ENCODE measurements around the gene S100A6.
A peak's percentile ranks its signal among the peaks of the same experiment; 100 is the strongest.

Gene S100A6

DNA sequence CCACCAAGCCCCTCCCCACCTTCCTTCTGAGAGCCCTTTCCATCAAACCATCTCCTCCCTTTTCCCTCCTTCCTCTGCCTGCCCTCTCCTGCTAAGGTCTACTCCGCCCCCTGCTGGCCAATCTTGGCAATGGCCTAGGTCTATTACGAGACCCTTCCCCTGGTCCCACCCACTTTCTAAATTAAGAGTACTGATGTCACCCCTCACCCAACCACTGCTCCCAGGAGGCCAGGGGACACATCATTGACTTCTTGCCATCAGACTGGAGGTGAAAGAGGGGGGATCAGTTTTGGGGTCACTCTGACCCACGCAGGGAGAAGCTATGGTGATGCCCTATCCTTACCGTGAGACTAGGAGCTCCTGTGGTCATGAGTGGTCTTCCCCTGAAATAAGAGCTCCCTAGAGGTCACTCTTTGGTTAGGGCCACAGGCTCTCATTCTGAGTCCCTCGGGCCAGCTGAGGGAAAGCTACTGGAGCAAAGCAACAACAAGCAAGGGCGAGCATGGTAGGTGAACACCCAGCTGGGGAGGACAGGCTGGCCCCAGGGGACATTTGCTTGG lies 40.7 kb downstream of the S100A6 start:
- TF ChIP-seq, protein P1, sequence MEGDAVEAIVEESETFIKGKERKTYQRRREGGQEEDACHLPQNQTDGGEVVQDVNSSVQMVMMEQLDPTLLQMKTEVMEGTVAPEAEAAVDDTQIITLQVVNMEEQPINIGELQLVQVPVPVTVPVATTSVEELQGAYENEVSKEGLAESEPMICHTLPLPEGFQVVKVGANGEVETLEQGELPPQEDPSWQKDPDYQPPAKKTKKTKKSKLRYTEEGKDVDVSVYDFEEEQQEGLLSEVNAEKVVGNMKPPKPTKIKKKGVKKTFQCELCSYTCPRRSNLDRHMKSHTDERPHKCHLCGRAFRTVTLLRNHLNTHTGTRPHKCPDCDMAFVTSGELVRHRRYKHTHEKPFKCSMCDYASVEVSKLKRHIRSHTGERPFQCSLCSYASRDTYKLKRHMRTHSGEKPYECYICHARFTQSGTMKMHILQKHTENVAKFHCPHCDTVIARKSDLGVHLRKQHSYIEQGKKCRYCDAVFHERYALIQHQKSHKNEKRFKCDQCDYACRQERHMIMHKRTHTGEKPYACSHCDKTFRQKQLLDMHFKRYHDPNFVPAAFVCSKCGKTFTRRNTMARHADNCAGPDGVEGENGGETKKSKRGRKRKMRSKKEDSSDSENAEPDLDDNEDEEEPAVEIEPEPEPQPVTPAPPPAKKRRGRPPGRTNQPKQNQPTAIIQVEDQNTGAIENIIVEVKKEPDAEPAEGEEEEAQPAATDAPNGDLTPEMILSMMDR (conservative IDR thresholded peaks at IDR 0.05; ENCODE audit: low read depth, low read length), result peak; percentile 98
- DNase-seq (ENCODE audit: low read depth), result peak; percentile 73
- H3K4me3 ChIP-seq (ENCODE audit: low read depth, low read length), result no peak overlapping the region

DNA sequence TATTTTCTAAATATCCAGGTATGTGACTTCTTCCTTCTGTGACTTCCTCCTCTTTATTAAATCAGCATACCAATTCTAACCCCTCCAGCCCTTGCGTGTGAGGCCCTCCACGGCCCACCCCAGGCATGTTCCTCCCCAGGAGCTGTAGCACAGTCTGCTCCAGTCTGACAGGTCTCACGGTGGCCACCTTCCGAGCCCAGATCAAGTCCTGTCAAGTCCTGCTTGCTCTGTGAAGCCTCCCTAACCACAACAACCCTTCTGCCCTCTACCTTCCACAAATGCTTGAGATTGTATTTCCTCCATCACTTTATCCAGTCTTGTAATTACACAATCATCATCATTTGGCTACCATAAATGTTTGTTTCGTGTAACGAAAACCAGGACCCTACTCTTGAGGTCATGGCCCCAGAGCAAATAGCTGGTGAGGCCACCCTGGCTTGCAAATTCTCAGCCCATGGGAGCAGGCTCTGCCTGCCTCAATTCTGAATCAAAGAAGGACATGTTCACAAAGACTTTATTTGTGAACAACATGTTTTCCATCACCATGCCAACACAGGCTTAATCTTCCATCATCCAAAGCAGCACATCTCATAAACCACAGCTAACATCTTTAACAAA lies 42.3 kb downstream of the S100A6 start:
- DNase-seq (ENCODE audit: low read depth), result no peak
- TF ChIP-seq, protein P1 (conservative IDR thresholded peaks at IDR 0.05; ENCODE audit: low read depth, low read length), result no peak
- H3K4me3 ChIP-seq (ENCODE audit: low read depth, low read length), result no peak overlapping the region

DNA sequence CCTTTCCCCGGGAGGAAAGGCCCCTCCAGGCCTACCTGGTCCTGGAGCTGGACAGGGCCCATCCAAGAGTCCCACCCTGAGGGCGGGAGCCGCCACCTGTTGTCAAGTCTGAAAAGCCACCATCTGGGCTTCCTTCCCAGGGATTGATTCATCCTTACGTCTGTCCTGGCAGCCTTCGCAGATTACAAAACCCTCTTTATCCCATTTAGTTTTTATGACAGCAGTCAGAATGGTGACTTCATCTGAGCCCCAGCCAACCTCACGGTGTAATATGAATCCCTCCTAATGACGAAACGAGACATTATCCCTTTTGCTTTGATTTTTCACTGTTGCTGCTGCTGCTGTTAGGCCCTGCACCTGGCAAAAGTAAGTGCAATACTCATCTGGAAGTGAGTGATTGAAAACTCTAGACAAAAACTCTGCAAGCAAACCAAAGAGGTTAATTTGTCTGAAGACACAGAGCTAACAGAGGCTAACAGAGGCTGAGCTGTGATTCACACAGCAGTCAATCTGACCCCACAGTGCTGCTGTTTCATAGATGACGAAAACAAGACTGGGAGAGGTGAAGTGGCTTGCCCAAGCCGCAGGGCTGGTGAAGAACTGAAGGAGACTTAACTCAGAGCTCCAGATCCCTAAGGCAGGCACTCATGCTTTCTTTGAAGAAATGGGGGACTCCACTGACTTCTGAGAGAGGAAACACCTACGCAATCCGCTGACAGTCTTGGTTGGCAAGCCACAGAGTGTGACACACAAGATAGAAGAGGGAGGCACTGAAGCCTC lies 45.3 kb downstream of the S100A6 start:
- TF ChIP-seq, protein P1 (conservative IDR thresholded peaks at IDR 0.05; ENCODE audit: low read depth, low read length), result peak; percentile 10
- peak; percentile 88 for DNase-seq (ENCODE audit: low read depth)
- no peak overlapping the region for H3K4me3 ChIP-seq (ENCODE audit: low read depth, low read length)

DNA sequence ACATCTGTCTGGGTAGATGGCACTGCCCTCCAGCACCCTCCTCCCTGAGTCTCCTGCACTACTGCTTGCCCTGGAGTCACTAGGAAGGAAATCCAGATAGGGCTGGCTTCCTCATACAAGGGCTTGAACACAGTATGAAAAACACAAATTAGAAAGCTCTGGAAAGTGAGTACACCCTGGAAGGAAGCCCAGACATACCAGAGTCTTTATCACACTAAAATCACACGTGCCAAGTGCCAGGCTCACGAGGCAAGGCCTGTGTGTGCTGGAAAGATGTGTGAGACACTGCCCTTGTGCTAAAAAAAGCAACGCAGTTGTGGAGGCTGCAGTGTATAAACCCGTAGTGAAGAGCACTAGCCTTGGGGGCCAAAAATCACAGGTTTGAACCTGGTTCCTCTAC lies 47.1 kb downstream of the S100A6 start:
- TF ChIP-seq, protein P1 (conservative IDR thresholded peaks at IDR 0.05; ENCODE audit: low read depth, low read length), result no peak
- H3K4me3 ChIP-seq (ENCODE audit: low read depth, low read length), result no peak overlapping the region
- no peak for DNase-seq (ENCODE audit: low read depth)

DNA sequence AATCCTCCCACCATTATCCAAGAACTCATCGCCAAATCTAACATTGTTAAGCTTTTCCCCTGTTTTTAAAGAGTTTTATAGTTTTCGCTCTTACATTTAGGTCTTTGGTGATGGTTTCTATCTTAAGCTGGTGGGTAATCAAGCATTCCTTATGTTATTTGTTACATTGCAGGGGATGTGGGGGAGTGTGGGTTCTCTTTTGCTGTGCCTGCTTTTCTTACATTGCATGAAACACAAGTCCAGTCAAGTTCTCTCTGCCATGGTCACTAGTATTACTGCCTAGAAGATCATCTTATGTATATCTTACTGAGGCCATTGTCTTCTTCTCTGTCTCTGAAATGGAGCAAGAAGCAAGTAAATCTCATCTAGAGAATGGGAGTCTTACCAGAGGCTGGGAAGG lies 48.1 kb downstream of the S100A6 start:
- no peak for DNase-seq (ENCODE audit: low read depth)
- H3K4me3 ChIP-seq (ENCODE audit: low read depth, low read length), result no peak overlapping the region
- TF ChIP-seq, protein P1 (conservative IDR thresholded peaks at IDR 0.05; ENCODE audit: low read depth, low read length), result no peak

DNA sequence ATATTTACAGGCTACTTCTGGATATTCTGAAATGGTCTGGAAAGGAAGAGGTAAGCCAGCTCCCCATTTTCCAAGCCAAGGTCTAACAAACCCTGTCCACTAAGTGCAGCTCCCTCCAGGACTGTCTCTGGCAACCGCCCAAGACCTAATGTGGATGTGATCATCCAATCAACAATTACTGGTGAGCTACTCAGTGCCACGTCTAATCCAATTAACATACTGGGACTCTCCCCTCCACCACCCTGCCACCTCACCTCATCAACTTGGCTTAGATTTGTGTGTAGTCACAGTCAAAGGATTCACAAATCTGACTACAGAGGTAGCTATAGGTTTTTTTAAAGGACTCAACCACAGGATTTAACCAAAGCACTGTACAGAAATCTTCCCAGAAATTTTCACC lies 49.9 kb downstream of the S100A6 start:
- no peak overlapping the region for H3K4me3 ChIP-seq (ENCODE audit: low read depth, low read length)
- TF ChIP-seq, protein P1 (conservative IDR thresholded peaks at IDR 0.05; ENCODE audit: low read depth, low read length), result no peak
- no peak for DNase-seq (ENCODE audit: low read depth)
